Neural progenitor cell (in vitro differentiated cells): ENCODE data around the gene OLR1. TPM values are rescaled to one million over a fixed set of nuclear protein-coding genes. Genes with fewer than 3 reads are reported as not detected.
A peak's percentile ranks its signal among the peaks of the same experiment; 100 is the strongest.

Experiments
- DNase-seq: peaks from one replicate; pipeline ENCODE4 v3.0.0-alpha.2; 2016; ENCODE audit warnings: low spot score
- H2AFZ ChIP-seq: fragments of 200-600 bp; sonication (generic); replicated peaks from 2 replicates; pipeline ENCODE4 v1.6.1; 2016; ENCODE audit warnings: antibody characterized with exemption
- H3F3A ChIP-seq: fragments of 200-600 bp; sonication (generic); 2 replicates; pipeline ENCODE4 v1.6.1; 2016; ENCODE audit warnings: antibody characterized with exemption, low read depth
- H3K27ac ChIP-seq: fragments of 200-600 bp; sonication (generic); 2 replicates; pipeline ENCODE4 v1.5.1; 2016; ENCODE audit warnings: mild to moderate bottlenecking
- H3K27me3 ChIP-seq: fragments of 200-600 bp; sonication (generic); 2 replicates; pipeline ENCODE4 v1.6.1; 2016; ENCODE audit warnings: mild to moderate bottlenecking, moderate library complexity
- H3K36me3 ChIP-seq: fragments of 200-600 bp; sonication (generic); 2 replicates; pipeline ENCODE4 v1.5.1; 2016
- H3K4me1 ChIP-seq: fragments of 200-600 bp; sonication (generic); 2 replicates; pipeline ENCODE4 v1.6.1; 2016; ENCODE audit warnings: mixed run types
- H3K4me2 ChIP-seq: fragments of 200-600 bp; sonication (generic); 2 replicates; pipeline ENCODE4 v1.6.1; 2016
- H3K4me3 ChIP-seq: fragments of 200-600 bp; sonication (generic); 2 replicates; pipeline ENCODE4 v1.5.1; 2016
- H3K79me2 ChIP-seq: fragments of 200-600 bp; sonication (generic); 2 replicates; pipeline ENCODE4 v1.6.1; 2016; ENCODE audit warnings: low read depth
- H3K9ac ChIP-seq: fragments of 200-600 bp; sonication (generic); 2 replicates; pipeline ENCODE4 v1.6.1; 2016
- H3K9me3 ChIP-seq: fragments of 200-600 bp; sonication (generic); 2 replicates; pipeline ENCODE4 v1.5.1; 2016; ENCODE audit warnings: low read depth
- H4K20me1 ChIP-seq: fragments of 200-600 bp; sonication (generic); 2 replicates; pipeline ENCODE4 v1.6.1; 2016; ENCODE audit warnings: low read depth
- H3K27ac Mint-ChIP-seq: 3 replicates; pipeline ENCODE4 v1.8.0; 2021; ENCODE audit warnings: mixed read lengths
- H3K27me3 Mint-ChIP-seq: 2 replicates; pipeline ENCODE4 v1.8.0; 2022; ENCODE audit warnings: low read depth, mild to moderate bottlenecking, inconsistent platforms, moderate library complexity, mixed read lengths; ENCODE audit not compliant: insufficient read depth
- H3K36me3 Mint-ChIP-seq: 3 replicates; pipeline ENCODE4 v1.8.0; 2021; ENCODE audit warnings: mixed read lengths
- H3K4me1 Mint-ChIP-seq: 3 replicates; pipeline ENCODE4 v1.8.0; 2021; ENCODE audit warnings: mixed read lengths
- H3K4me3 Mint-ChIP-seq: 3 replicates; pipeline ENCODE4 v1.8.0; 2021; ENCODE audit warnings: mild to moderate bottlenecking, moderate library complexity, mixed read lengths
- H3K9me3 Mint-ChIP-seq: 3 replicates; pipeline ENCODE4 v1.8.0; 2020; ENCODE audit warnings: mixed read lengths
- EZH2 ChIP-seq: fragments of 200-600 bp; sonication (generic); IDR thresholded peaks from 2 replicates; pipeline ENCODE4 v1.6.1; 2017; ENCODE audit warnings: antibody characterized with exemption, mild to moderate bottlenecking, moderate library complexity
- EZH2phosphoT487 ChIP-seq: fragments of 200-600 bp; sonication (generic); IDR thresholded peaks from 2 replicates; pipeline ENCODE4 v1.6.1; 2017; ENCODE audit warnings: antibody characterized with exemption
- total RNA-seq: library from RNA; depleted of rRNA; stranded (reverse); fragments of >200 nt; gene quantifications from 2 replicates; pipeline ENCODE4 v1.2.3, GENCODE V29; 2015; ENCODE audit warnings: low replicate concordance
- TF ChIP-seq, protein P1 (sequence below): fragments of 200-600 bp; sonication (generic); IDR thresholded peaks from 2 replicates; pipeline ENCODE4 v1.5.1; 2017; ENCODE audit warnings: antibody characterized with exemption, mild to moderate bottlenecking

OLR1 gene
- total RNA-seq, 1 donor from 2014 or later: not detected

- no peaks in the 10 kb centered on the region for H3K79me2 ChIP-seq
- Mint-ChIP-seq H3K27ac (no peak overlapping the region), H3K9me3 (peaks cover 2% of the 10 kb centered on the region), H3K27me3 (peaks cover 8% of the 10 kb centered on the region), H3K36me3 (no peaks in the 10 kb centered on the region), H3K4me3 (no peak overlapping the region), H3K4me1 (no peaks in the 10 kb centered on the region)
- no peak overlapping the region for H3K27ac ChIP-seq
- no peaks in the 10 kb centered on the region for H4K20me1 ChIP-seq
- no peak for DNase-seq
- no peaks in the 10 kb centered on the region for H3K36me3 ChIP-seq
- no peaks in the 10 kb centered on the region for H3K27me3 ChIP-seq
- no peaks in the 10 kb centered on the region for H3K4me1 ChIP-seq
- H2AFZ ChIP-seq: no peak overlapping the region
- H3K9ac ChIP-seq: no peak overlapping the region
- TF ChIP-seq EZH2phosphoT487 (no peak), EZH2 (no peak)
- TF ChIP-seq, protein P1, sequence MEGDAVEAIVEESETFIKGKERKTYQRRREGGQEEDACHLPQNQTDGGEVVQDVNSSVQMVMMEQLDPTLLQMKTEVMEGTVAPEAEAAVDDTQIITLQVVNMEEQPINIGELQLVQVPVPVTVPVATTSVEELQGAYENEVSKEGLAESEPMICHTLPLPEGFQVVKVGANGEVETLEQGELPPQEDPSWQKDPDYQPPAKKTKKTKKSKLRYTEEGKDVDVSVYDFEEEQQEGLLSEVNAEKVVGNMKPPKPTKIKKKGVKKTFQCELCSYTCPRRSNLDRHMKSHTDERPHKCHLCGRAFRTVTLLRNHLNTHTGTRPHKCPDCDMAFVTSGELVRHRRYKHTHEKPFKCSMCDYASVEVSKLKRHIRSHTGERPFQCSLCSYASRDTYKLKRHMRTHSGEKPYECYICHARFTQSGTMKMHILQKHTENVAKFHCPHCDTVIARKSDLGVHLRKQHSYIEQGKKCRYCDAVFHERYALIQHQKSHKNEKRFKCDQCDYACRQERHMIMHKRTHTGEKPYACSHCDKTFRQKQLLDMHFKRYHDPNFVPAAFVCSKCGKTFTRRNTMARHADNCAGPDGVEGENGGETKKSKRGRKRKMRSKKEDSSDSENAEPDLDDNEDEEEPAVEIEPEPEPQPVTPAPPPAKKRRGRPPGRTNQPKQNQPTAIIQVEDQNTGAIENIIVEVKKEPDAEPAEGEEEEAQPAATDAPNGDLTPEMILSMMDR: no peak
- H3F3A ChIP-seq: no peaks in the 10 kb centered on the region
- no peak overlapping the region for H3K4me3 ChIP-seq
- no peaks in the 10 kb centered on the region for H3K9me3 ChIP-seq
- H3K4me2 ChIP-seq: no peak overlapping the region
Measured at GRCh38 chr12:10194160-10194670, 22.3 kb upstream of the OLR1 start.

DNA sequence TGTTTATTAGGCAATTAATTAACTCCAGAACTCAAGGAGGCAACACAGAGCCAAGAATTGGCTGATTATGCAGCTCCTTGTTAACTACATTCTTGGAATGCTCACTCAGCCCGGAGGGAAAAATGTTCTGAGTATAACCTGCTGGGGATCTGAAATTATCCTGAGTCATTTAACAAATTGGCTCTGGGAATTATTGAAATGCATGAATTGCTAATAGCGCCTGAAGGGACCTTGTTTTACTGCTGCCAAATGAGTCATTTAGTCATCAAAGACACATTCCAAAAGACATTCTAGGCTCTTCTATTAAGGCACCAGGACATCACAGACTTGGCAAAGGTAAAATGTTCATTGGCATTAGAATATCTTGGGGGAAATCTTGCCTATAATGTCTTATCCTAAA lies 19.9 kb upstream of the OLR1 start:
- no peak overlapping the region for H3K4me3 ChIP-seq
- H3K36me3 Mint-ChIP-seq: no peaks in the 10 kb centered on the region
- H3K27ac Mint-ChIP-seq: no peak overlapping the region
- H2AFZ ChIP-seq: no peak overlapping the region
- H3K27me3 Mint-ChIP-seq: peaks cover 12% of the 10 kb centered on the region
- no peaks in the 10 kb centered on the region for H4K20me1 ChIP-seq
- H3K27me3 ChIP-seq: no peaks in the 10 kb centered on the region
- H3K4me1 ChIP-seq: no peaks in the 10 kb centered on the region
- H3K27ac ChIP-seq: no peak overlapping the region
- no peaks in the 10 kb centered on the region for H3F3A ChIP-seq
- TF ChIP-seq, protein P1: no peak
- TF ChIP-seq EZH2 (no peak), EZH2phosphoT487 (no peak)
- no peak overlapping the region for H3K9ac ChIP-seq
- DNase-seq: no peak
- H3K4me3 Mint-ChIP-seq: no peak overlapping the region
- H3K36me3 ChIP-seq: no peaks in the 10 kb centered on the region
- H3K9me3 Mint-ChIP-seq: peaks cover 2% of the 10 kb centered on the region
- no peaks in the 10 kb centered on the region for H3K9me3 ChIP-seq
- H3K4me2 ChIP-seq: no peak overlapping the region
- H3K4me1 Mint-ChIP-seq: no peaks in the 10 kb centered on the region
- H3K79me2 ChIP-seq: no peaks in the 10 kb centered on the region

- no peaks in the 10 kb centered on the region for H3K4me1 ChIP-seq
- no peaks in the 10 kb centered on the region for H3K79me2 ChIP-seq
- Mint-ChIP-seq H3K36me3 (no peaks in the 10 kb centered on the region), H3K4me1 (no peaks in the 10 kb centered on the region), H3K27ac (no peak overlapping the region), H3K9me3 (peaks cover 2% of the 10 kb centered on the region), H3K27me3 (peaks cover 12% of the 10 kb centered on the region), H3K4me3 (no peak overlapping the region)
- no peaks in the 10 kb centered on the region for H4K20me1 ChIP-seq
- peak; percentile 69 for DNase-seq
- no peaks in the 10 kb centered on the region for H3K9me3 ChIP-seq
- H3K27me3 ChIP-seq: no peaks in the 10 kb centered on the region
- no peak overlapping the region for H3K9ac ChIP-seq
- no peak overlapping the region for H3K4me2 ChIP-seq
- H3K36me3 ChIP-seq: no peaks in the 10 kb centered on the region
- TF ChIP-seq, protein P1: peak; percentile 69
- TF ChIP-seq EZH2phosphoT487 (no peak), EZH2 (no peak)
- H3F3A ChIP-seq: no peaks in the 10 kb centered on the region
- peak overlapping the region; percentile 54 for H2AFZ ChIP-seq
- no peak overlapping the region for H3K27ac ChIP-seq
- no peak overlapping the region for H3K4me3 ChIP-seq
Measured at GRCh38 chr12:10190558-10191388, 18.8 kb upstream of the OLR1 start.
